Measurements from ENCODE around the gene HIVEP1. TPM values are rescaled to one million over a fixed set of nuclear protein-coding genes. Genes with fewer than 3 reads are reported as not detected.

HIVEP1 gene
- total RNA-seq, 2 donors from 2014 or later = 22.3 to 34.4 TPM

DNA sequence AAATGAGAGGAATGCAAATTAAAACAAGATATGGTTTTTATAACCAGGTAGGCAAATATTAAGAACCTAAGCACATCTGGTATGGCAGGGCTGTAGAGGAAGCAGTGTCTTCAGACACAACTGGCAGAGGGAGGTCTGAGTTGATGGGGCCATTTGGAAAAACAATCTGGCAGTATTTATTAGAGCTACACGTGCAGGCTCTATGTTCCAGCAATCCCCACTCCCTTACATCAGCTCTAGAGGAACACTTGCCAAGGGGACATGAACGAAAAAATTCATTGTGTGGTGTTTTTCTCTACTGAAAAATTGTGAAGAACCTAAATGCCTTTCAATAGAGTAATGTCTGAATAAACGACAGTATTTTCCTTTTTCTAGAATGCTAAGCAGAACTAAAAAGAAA is 166.4 kb downstream of the HIVEP1 start:
- DNase-seq (ENCODE audit: low spot score) = no peak
- Histone ChIP-seq H3K9me3 (no peaks in the 10 kb centered on the region), H3K4me3 (no peak overlapping the region), H3K36me3 (no peaks in the 10 kb centered on the region), H3K27ac (no peak overlapping the region), H3K4me1 (ENCODE audit: control insufficient read depth in 1 of 2, low read depth in 2 of 2) (no peaks in the 10 kb centered on the region), H3K27me3 (replicated peaks; ENCODE audit: insufficient read depth) (no peaks in the 10 kb centered on the region)
- TF ChIP-seq, protein P1, sequence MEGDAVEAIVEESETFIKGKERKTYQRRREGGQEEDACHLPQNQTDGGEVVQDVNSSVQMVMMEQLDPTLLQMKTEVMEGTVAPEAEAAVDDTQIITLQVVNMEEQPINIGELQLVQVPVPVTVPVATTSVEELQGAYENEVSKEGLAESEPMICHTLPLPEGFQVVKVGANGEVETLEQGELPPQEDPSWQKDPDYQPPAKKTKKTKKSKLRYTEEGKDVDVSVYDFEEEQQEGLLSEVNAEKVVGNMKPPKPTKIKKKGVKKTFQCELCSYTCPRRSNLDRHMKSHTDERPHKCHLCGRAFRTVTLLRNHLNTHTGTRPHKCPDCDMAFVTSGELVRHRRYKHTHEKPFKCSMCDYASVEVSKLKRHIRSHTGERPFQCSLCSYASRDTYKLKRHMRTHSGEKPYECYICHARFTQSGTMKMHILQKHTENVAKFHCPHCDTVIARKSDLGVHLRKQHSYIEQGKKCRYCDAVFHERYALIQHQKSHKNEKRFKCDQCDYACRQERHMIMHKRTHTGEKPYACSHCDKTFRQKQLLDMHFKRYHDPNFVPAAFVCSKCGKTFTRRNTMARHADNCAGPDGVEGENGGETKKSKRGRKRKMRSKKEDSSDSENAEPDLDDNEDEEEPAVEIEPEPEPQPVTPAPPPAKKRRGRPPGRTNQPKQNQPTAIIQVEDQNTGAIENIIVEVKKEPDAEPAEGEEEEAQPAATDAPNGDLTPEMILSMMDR (IDR thresholded peaks at IDR 0.05) = no peak
- ATAC-seq (ENCODE audit: insufficient number of reproducible peaks, low FRiP score, low read depth) = no peak

DNA sequence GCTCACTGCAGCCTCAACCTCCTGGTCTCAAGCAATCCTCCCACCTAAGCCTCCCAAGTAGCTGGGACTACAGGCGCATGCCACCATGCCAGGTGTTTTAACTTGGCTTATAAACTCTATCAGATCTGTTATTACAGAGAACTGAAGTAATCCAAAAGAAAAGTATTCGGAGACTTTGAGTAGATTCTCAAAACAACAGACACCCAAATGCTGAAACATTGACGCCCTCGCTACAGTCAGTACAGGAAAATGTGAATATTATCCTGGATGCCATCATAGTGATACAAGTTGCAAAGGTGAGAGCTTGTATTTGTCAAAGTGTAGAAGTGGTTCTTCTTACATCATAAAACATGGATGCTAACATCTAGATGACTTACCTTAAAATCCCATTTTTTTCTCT is 169.4 kb downstream of the HIVEP1 start:
- no peak overlapping the region for H3K27ac ChIP-seq
- no peaks in the 10 kb centered on the region for H3K4me1 ChIP-seq (ENCODE audit: control insufficient read depth in 1 of 2, low read depth in 2 of 2)
- no peaks in the 10 kb centered on the region for H3K36me3 ChIP-seq
- ATAC-seq (ENCODE audit: insufficient number of reproducible peaks, low FRiP score, low read depth) (no peak), DNase-seq (ENCODE audit: low spot score) (no peak)
- no peak overlapping the region for H3K4me3 ChIP-seq
- TF ChIP-seq, protein P1 (IDR thresholded peaks at IDR 0.05) = no peak
- no peaks in the 10 kb centered on the region for H3K27me3 ChIP-seq (replicated peaks; ENCODE audit: insufficient read depth)
- no peaks in the 10 kb centered on the region for H3K9me3 ChIP-seq

DNA sequence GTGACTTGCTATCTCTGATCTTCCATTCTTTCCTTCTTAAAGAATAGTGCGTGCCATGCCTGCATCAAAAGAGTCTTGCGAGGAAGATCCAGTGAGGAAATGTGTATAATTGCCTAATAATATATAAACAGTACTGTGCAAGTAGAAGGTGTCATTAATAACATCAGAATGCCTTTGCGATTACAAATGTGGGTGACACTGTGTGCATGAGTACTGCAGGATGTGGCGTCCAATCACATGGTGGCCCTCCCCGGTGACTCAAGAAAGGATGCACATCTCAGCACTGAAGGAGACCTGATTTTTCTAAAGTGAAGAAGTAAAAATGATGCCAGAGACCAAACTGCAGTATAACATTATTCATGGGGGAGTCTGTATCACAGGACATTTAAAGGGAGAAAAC is 170.6 kb downstream of the HIVEP1 start:
- TF ChIP-seq, protein P1 (IDR thresholded peaks at IDR 0.05) = no peak
- no peak overlapping the region for H3K27ac ChIP-seq
- ATAC-seq (ENCODE audit: insufficient number of reproducible peaks, low FRiP score, low read depth) (no peak), DNase-seq (ENCODE audit: low spot score) (no peak)
- H3K9me3 ChIP-seq = no peaks in the 10 kb centered on the region
- H3K27me3 ChIP-seq (replicated peaks; ENCODE audit: insufficient read depth) = no peaks in the 10 kb centered on the region
- H3K4me1 ChIP-seq (ENCODE audit: control insufficient read depth in 1 of 2, low read depth in 2 of 2) = no peaks in the 10 kb centered on the region
- no peak overlapping the region for H3K4me3 ChIP-seq
- H3K36me3 ChIP-seq = no peaks in the 10 kb centered on the region

DNA sequence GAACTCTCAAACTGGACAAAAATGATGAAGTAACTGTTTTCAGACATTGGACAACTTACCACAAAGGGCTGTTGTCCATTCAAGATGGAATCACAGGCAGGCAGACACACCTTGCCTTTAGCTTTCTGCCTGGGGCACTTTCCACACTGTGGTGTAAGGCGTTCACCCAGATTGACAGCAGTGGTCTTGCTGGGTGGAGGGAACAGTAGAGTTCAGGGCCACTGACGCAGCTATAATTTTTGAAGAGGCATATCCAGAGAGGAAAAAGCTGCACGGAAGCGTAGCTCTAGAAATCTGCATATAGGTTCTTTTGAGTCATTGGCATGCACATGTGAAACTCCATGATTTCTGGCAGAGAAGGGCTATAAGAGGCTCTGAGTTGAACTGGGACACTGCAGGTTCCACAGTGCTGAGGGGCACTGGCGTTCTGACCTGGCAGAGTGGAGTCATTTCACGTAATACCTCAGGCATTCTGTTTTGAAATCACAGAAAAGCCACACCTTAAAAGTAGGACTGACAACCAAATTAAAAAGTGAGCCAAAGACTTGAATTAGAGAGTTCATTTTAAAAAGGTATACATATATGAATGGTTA is 173.1 kb downstream of the HIVEP1 start:
- DNase-seq (ENCODE audit: low spot score) (no peak), ATAC-seq (ENCODE audit: insufficient number of reproducible peaks, low FRiP score, low read depth) (no peak)
- H3K4me1 ChIP-seq (ENCODE audit: control insufficient read depth in 1 of 2, low read depth in 2 of 2) = no peaks in the 10 kb centered on the region
- TF ChIP-seq, protein P1 (IDR thresholded peaks at IDR 0.05) = no peak
- no peaks in the 10 kb centered on the region for H3K9me3 ChIP-seq
- no peak overlapping the region for H3K27ac ChIP-seq
- no peaks in the 10 kb centered on the region for H3K36me3 ChIP-seq
- H3K27me3 ChIP-seq (replicated peaks; ENCODE audit: insufficient read depth) = no peaks in the 10 kb centered on the region
- no peak overlapping the region for H3K4me3 ChIP-seq

DNA sequence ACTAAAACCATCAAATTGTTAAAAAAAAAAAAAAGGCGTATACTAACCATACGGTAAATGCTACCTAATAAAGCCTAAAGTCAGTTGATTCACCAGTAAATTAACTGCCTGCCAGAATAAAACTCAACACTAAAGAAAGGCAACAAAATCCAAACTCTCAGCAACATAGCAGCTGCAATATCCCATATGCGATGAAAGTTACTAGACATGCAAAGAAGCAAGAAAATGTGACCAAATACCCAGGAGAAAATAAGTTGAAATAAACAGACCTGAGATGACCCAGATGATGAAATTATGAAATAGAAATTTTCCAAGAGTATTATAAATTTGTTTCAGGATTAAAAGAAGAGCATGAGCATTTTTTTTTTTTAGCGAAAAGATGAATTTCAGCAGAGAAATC is 174.4 kb downstream of the HIVEP1 start:
- no peak for DNase-seq (ENCODE audit: low spot score)
- ATAC-seq (ENCODE audit: insufficient number of reproducible peaks, low FRiP score, low read depth) = no peak
- Histone ChIP-seq H3K27ac (no peak overlapping the region), H3K4me3 (no peak overlapping the region), H3K4me1 (ENCODE audit: control insufficient read depth in 1 of 2, low read depth in 2 of 2) (no peaks in the 10 kb centered on the region), H3K9me3 (no peaks in the 10 kb centered on the region), H3K27me3 (replicated peaks; ENCODE audit: insufficient read depth) (no peaks in the 10 kb centered on the region), H3K36me3 (no peaks in the 10 kb centered on the region)
- TF ChIP-seq, protein P1 (IDR thresholded peaks at IDR 0.05) = no peak
